Transverse colon (tissue), 3 donors: ENCODE results near the gene F13A1.

Source experiments
- EP300 ChIP-seq: sonication (generic); formaldehyde crosslinking; IDR thresholded peaks from one replicate; pipeline ENCODE4 v1.6.1; 2017; ENCODE audit warnings: antibody characterized with exemption, low read depth
- TF ChIP-seq, protein P1 (sequence below), 5 experiments: fragments of 200-600 bp in 3 of 5; fragments of 450-650 bp in 2 of 5; sonication (generic) in 3 of 5; IDR thresholded peaks; 1 replicate in 2 of 5; 2 replicates in 3 of 5; pipeline ENCODE4 v1.5.1; 2016 to 2017; ENCODE audit warnings: antibody characterized with exemption in 5 of 5, inconsistent platforms in 3 of 5, mild to moderate bottlenecking in 2 of 5, moderate library complexity in 1 of 5

DNA sequence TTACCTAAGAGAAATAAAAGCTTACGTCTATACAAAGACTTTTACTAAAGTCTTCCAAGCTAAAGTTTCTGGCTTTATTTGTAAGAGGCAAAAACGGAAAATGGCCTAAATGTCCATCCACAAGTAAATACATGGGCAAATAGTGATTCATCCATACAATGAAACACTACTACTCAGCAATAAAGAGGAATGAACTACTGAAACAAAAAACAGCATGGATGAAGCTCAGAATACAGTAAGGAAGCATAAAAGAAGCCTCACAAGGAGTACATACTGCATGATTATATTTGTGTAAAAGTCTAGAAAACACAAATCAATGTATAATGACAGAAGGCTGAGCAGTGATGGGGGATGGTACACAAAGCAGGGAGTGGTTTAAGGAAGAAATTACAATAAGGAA is 84.7 kb downstream of the F13A1 start:
- TF ChIP-seq EP300 = no peak
- TF ChIP-seq, protein P1, sequence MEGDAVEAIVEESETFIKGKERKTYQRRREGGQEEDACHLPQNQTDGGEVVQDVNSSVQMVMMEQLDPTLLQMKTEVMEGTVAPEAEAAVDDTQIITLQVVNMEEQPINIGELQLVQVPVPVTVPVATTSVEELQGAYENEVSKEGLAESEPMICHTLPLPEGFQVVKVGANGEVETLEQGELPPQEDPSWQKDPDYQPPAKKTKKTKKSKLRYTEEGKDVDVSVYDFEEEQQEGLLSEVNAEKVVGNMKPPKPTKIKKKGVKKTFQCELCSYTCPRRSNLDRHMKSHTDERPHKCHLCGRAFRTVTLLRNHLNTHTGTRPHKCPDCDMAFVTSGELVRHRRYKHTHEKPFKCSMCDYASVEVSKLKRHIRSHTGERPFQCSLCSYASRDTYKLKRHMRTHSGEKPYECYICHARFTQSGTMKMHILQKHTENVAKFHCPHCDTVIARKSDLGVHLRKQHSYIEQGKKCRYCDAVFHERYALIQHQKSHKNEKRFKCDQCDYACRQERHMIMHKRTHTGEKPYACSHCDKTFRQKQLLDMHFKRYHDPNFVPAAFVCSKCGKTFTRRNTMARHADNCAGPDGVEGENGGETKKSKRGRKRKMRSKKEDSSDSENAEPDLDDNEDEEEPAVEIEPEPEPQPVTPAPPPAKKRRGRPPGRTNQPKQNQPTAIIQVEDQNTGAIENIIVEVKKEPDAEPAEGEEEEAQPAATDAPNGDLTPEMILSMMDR (IDR thresholded peaks at IDR 0.05) = no peak
